T-helper 1 cell treated with Interleukin-12 subunit alpha and Interleukin-12 subunit beta and Interleukin-4 antibody, amounts not matched to agents 30 ng/mL and 1 ng/mL, for 36 hours (primary cell): ENCODE measurements around the gene NUBPL. TPM values are rescaled to one million over a fixed set of nuclear protein-coding genes. Genes with fewer than 3 reads are reported as not detected.

Experiments used
- intact Hi-C: fragments of 100-400 bp; cut with micrococcal nuclease; formaldehyde crosslinking; loops from one replicate; pipeline ENCODE4 v1.15.1; 2024
- total RNA-seq: library from RNA; stranded (reverse); gene quantifications from 2 replicates; pipeline ENCODE4 v1.2.3, GENCODE V29; 2022

NUBPL gene
- total RNA-seq, 1 donor from 2014 or later, result 8.7 TPM

- intact Hi-C loops, result no loop called here
Measured at GRCh38 chr14:31909977-31910376, 348.8 kb downstream of the NUBPL start.

Other genes starting within 250 kb of the NUBPL start
- gene HEATR5A, start 140.9 kb upstream of the NUBPL start, total RNA-seq, result 12.3 and 14.7 TPM in 2 replicates
- gene DTD2, start 103.9 kb upstream of the NUBPL start, total RNA-seq, result 17.0 and 17.7 TPM in 2 replicates
- gene GPR33, start 73.4 kb upstream of the NUBPL start, total RNA-seq, result not detected in 2 replicates